CD4-positive, alpha-beta T cell (primary cell): ENCODE measurements around the gene CAMK2B. TPM values are rescaled to one million over a fixed set of nuclear protein-coding genes. Genes with fewer than 3 reads are reported as not detected.

Experiments used
- ATAC-seq: fragments of 200-7000 bp; cut with Tn5 transposase; one replicate; pipeline ENCODE4 v1.10.0; 2022; ENCODE audit warnings: mild to moderate bottlenecking; ENCODE audit not compliant: poor library complexity
- CTCF ChIA-PET: fragments of 350-600 bp; sonication (Branson Sonifier 250); formaldehyde crosslinking; loops from one replicate; lab custom pipeline; 2021; ENCODE audit warnings: antibody characterized with exemption, inconsistent platforms; lab: Charles Lee
- POLR2A ChIA-PET: fragments of 350-600 bp; sonication (Branson Sonifier 250); formaldehyde crosslinking; loops from one replicate; lab custom pipeline; 2021; ENCODE audit warnings: antibody characterized with exemption, inconsistent platforms; lab: Charles Lee
- DNase-seq, 14 experiments: peaks; one replicate each; pipeline ENCODE4 v3.0.0-alpha.2; 2013 to 2020; ENCODE audit warnings: mixed read lengths in 2 of 14
- H3K27ac ChIP-seq, 2 donors: one replicate each; pipeline versions ENCODE4 v1.5.1 to v1.7.0; 2013; ENCODE audit warnings: low read length in 2 of 2, low read depth in 1 of 2, mild to moderate bottlenecking in 1 of 2
- H3K27me3 ChIP-seq, 2 experiments: 1 replicate in 1 of 2; 2 replicates in 1 of 2; pipeline versions ENCODE4 v1.6.1 to v1.7.0; 2013; ENCODE audit warnings: low read length in 2 of 2, control low read depth in 1 of 2, mild to moderate bottlenecking in 1 of 2, moderate library complexity in 1 of 2; ENCODE audit not compliant: insufficient read depth in 2 of 2, control insufficient read depth in 1 of 2
- H3K36me3 ChIP-seq: one replicate; pipeline ENCODE4 v1.6.1; 2013; ENCODE audit warnings: low read length, control low read depth; ENCODE audit not compliant: insufficient read depth
- H3K4me1 ChIP-seq: one replicate; pipeline ENCODE4 v1.6.1; 2013; ENCODE audit warnings: low read length, control low read depth; ENCODE audit not compliant: insufficient read depth
- H3K4me3 ChIP-seq: one replicate; pipeline ENCODE4 v1.5.1; 2013; ENCODE audit warnings: mild to moderate bottlenecking, low read length, moderate library complexity
- H3K9me3 ChIP-seq, 2 experiments: 1 replicate in 1 of 2; 2 replicates in 1 of 2; pipeline versions ENCODE4 v1.6.1 to v1.7.0; 2013; ENCODE audit warnings: low read length in 2 of 2, mild to moderate bottlenecking in 2 of 2, control low read depth in 1 of 2, moderate library complexity in 1 of 2; ENCODE audit not compliant: control insufficient read depth in 1 of 2, insufficient read depth in 1 of 2
- H3K27ac Mint-ChIP-seq: one replicate; pipeline ENCODE4 v1.8.0; 2020; ENCODE audit warnings: mixed read lengths
- H3K27me3 Mint-ChIP-seq: one replicate; pipeline ENCODE4 v1.8.0; 2021; ENCODE audit warnings: mixed read lengths
- H3K36me3 Mint-ChIP-seq: one replicate; pipeline ENCODE4 v1.8.0; 2021; ENCODE audit warnings: low read depth, mixed read lengths
- H3K4me1 Mint-ChIP-seq: one replicate; pipeline ENCODE4 v1.8.0; 2021; ENCODE audit warnings: low read depth, mixed read lengths
- H3K4me3 Mint-ChIP-seq: one replicate; pipeline ENCODE4 v1.8.0; 2020; ENCODE audit warnings: mild to moderate bottlenecking, mixed read lengths
- H3K9me3 Mint-ChIP-seq: one replicate; pipeline ENCODE4 v1.8.0; 2020; ENCODE audit warnings: mixed read lengths
- CTCF ChIP-seq: fragments of 200-600 bp; IDR thresholded peaks from one replicate; pipeline ENCODE4 v1.8.0; 2022; ENCODE audit warnings: antibody characterized with exemption, mild to moderate bottlenecking
- intact Hi-C, 2 experiments: fragments of 100-400 bp; cut with DNase I in 1 of 2; cut with micrococcal nuclease in 1 of 2; formaldehyde crosslinking; loops; one replicate each; pipeline versions ENCODE4 v1.15.1 to v1.9.0; 2023 to 2025; cut with DNase I, micrococcal nuclease
- total RNA-seq, 174 experiments: library from RNA in 2 of 174; stranded (reverse) in 2 of 174; gene quantifications; one replicate each; pipeline ENCODE4 v1.2.3 and lab custom pipeline; 2021 to 2026

CAMK2B gene
- total RNA-seq, 2 experiments from 2014 or later = not detected

DNA sequence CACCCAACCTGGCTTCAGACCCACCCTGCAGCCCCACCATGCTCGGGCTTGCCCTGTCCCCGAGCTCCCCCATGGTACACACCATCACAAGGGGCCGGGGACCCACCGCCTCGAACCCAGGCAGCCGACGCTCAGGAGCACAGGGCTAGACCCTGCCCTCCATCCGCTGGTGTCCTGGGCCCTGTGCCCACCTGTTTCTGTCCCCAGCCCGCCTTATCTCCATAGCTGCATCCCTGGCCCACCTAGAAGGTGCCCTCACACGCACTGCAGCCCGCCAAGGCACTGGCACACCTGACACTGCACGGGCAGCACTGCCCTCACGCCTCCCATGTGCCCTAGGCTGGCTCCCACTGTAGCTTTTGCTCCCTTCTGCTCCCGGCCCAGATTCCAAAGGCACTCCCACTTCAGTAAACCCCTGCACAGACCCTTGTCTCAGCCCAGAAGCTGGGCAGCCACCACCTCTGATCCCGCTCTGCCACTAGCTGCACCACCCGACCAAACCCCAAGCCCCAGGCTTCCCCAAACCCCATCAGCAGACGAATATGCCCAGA lies 107.5 kb downstream of the CAMK2B start:
- no peak overlapping the region for H3K27ac Mint-ChIP-seq
- CTCF ChIA-PET = no interaction called here
- H3K27me3 Mint-ChIP-seq = no peaks in the 10 kb centered on the region
- ATAC-seq (no peak), DNase-seq (no peak)
- POLR2A ChIA-PET = no interaction called here
- TF ChIP-seq CTCF = no peak
- H3K9me3 ChIP-seq = peaks cover 0 to 8% of the 10 kb centered on the region in 2 experiments
- no peak overlapping the region for H3K4me3 ChIP-seq
- H3K4me1 Mint-ChIP-seq = no peaks in the 10 kb centered on the region
- no peaks in the 10 kb centered on the region for H3K27me3 ChIP-seq
- peaks cover 8% of the 10 kb centered on the region for H3K36me3 Mint-ChIP-seq
- peaks cover 8% of the 10 kb centered on the region for H3K36me3 ChIP-seq
- no peak overlapping the region for H3K4me3 Mint-ChIP-seq
- intact Hi-C loops = no loop called here
- no peak overlapping the region for H3K27ac ChIP-seq
- no peaks in the 10 kb centered on the region for H3K4me1 ChIP-seq
- H3K9me3 Mint-ChIP-seq = no peaks in the 10 kb centered on the region

GRCh38 chr7:44217223-44217714 lies 108.1 kb downstream of the CAMK2B start:
- intact Hi-C loops = no loop called here
- H3K4me1 ChIP-seq = no peaks in the 10 kb centered on the region
- ChIA-PET CTCF (no interaction called here), POLR2A (no interaction called here)
- H3K9me3 ChIP-seq = peaks cover 0 to 8% of the 10 kb centered on the region in 2 experiments
- Mint-ChIP-seq H3K27me3 (no peaks in the 10 kb centered on the region), H3K4me3 (no peak overlapping the region), H3K9me3 (no peaks in the 10 kb centered on the region), H3K36me3 (peaks cover 15% of the 10 kb centered on the region), H3K27ac (no peak overlapping the region), H3K4me1 (no peaks in the 10 kb centered on the region)
- H3K27me3 ChIP-seq = no peaks in the 10 kb centered on the region
- no peak overlapping the region for H3K27ac ChIP-seq
- peaks cover 15% of the 10 kb centered on the region for H3K36me3 ChIP-seq
- TF ChIP-seq CTCF = no peak
- ATAC-seq (no peak), DNase-seq (no peak)
- H3K4me3 ChIP-seq = no peak overlapping the region

GRCh38 chr7:44216521-44217222 lies 108.7 kb downstream of the CAMK2B start:
- H3K27me3 ChIP-seq = no peaks in the 10 kb centered on the region
- Mint-ChIP-seq H3K9me3 (no peaks in the 10 kb centered on the region), H3K27me3 (no peaks in the 10 kb centered on the region), H3K4me1 (no peaks in the 10 kb centered on the region), H3K27ac (no peak overlapping the region), H3K36me3 (peaks cover 21% of the 10 kb centered on the region), H3K4me3 (no peak overlapping the region)
- no peaks in the 10 kb centered on the region for H3K4me1 ChIP-seq
- no peak for TF ChIP-seq CTCF
- no peak overlapping the region for H3K27ac ChIP-seq
- DNase-seq (no peak), ATAC-seq (no peak)
- intact Hi-C loops = no loop called here
- H3K9me3 ChIP-seq = peaks cover 0 to 8% of the 10 kb centered on the region in 2 experiments
- ChIA-PET POLR2A (no interaction called here), CTCF (no interaction called here)
- no peak overlapping the region for H3K4me3 ChIP-seq
- H3K36me3 ChIP-seq = peaks cover 21% of the 10 kb centered on the region
